Retinal pigment epithelial cell (primary cell): ENCODE results near the gene ERN2.

Experiments used
- DNase-seq: peaks from one replicate; pipeline ENCODE4 v3.0.0-alpha.2; 2010; ENCODE audit warnings: low read depth
- H3K4me3 ChIP-seq: 2 replicates; pipeline ENCODE4 v1.5.1; 2011; ENCODE audit warnings: mild to moderate bottlenecking, low read length, control low read depth, moderate library complexity
- TF ChIP-seq, protein P1 (sequence below): conservative IDR thresholded peaks from 2 replicates; pipeline ENCODE4 v1.5.1; 2011; ENCODE audit warnings: low read depth, low read length, control low read depth, inconsistent platforms

ERN2 gene

DNA sequence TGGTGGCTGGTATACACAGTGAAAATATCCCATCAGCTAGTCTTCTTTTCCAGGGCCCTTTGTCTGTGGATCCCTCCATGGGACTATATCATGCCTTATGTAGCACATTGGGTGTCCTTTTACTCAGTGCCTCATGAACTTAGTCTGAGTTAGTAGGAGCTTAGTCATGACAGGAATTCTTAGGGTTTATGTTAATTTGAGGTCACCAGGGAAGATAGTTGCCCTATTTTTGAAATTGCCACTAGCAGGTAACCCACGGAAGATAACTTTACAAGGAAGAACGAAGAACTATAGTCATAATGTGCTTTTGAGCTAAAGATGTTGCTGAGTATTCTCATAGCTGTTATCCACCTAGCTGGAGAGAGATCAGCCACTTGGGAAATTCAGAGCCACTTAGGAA lies 49.1 kb downstream of the ERN2 start:
- no peak for DNase-seq
- TF ChIP-seq, protein P1, sequence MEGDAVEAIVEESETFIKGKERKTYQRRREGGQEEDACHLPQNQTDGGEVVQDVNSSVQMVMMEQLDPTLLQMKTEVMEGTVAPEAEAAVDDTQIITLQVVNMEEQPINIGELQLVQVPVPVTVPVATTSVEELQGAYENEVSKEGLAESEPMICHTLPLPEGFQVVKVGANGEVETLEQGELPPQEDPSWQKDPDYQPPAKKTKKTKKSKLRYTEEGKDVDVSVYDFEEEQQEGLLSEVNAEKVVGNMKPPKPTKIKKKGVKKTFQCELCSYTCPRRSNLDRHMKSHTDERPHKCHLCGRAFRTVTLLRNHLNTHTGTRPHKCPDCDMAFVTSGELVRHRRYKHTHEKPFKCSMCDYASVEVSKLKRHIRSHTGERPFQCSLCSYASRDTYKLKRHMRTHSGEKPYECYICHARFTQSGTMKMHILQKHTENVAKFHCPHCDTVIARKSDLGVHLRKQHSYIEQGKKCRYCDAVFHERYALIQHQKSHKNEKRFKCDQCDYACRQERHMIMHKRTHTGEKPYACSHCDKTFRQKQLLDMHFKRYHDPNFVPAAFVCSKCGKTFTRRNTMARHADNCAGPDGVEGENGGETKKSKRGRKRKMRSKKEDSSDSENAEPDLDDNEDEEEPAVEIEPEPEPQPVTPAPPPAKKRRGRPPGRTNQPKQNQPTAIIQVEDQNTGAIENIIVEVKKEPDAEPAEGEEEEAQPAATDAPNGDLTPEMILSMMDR, result no peak

DNA sequence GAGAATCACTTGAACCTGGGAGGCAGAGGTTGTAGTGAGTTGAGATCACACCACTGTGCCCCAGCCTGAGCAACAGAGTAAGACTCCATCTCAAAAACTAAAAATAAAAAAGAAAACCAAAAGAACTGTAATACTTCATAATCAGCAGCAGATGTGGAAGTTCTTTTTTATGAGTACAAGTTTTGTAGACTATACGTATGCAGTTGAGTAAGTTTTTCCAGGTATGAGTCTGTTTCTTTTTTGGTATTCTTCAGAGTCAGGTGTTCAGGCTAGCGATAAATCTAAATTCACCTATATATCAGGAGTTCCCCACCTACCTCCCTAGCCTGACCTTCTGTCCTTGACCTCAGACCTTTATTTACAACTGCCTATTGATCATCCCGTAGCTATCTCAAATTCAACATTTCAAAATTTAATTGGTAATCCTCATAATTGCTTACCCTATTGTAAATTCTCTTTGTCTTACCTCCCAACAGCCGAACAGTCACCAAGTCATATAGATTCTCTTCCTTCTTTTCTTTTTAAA lies 61.0 kb downstream of the ERN2 start:
- TF ChIP-seq, protein P1, result no peak
- DNase-seq, result no peak
- no peak overlapping the region for H3K4me3 ChIP-seq

More for the DNA sequence above, 49.1 kb downstream of the ERN2 start:
- H3K4me3 ChIP-seq, result no peak overlapping the region

DNA sequence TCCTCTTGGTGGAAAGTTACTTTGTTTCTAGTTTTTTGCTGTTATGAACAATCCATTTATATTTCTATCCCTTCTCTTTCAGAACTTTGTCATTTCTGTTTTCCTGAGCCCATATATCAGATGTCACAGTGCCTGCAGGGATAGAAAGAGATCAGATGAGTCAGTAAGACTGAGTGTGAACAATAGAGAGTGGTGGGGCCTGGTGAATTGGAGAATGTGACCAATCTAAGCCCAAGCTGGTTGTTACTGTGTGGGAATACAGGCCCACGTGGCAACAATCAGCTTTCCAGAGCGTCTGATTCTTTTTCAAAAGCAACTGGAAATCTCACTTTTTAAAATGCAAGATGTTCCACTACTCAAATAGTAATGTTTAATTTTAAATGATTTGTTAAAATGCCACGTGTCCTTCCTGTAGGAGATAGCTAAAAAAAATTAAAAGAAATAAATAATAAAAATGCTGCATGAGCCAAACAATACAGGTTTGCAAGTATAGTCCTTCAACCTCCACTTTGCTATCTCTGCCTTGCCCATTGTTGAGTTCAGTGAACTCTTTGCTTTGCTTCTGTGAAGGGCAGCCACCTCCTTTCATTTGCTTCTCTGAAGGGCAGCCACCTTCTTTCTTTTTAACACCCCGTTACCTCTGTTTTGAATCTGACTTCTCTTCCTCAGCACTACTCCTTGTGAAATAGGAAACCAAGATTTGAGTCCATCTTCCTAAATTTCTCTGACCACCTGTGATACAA lies 62.2 kb downstream of the ERN2 start:
- DNase-seq, result no peak
- no peak overlapping the region for H3K4me3 ChIP-seq
- TF ChIP-seq, protein P1, result no peak

DNA sequence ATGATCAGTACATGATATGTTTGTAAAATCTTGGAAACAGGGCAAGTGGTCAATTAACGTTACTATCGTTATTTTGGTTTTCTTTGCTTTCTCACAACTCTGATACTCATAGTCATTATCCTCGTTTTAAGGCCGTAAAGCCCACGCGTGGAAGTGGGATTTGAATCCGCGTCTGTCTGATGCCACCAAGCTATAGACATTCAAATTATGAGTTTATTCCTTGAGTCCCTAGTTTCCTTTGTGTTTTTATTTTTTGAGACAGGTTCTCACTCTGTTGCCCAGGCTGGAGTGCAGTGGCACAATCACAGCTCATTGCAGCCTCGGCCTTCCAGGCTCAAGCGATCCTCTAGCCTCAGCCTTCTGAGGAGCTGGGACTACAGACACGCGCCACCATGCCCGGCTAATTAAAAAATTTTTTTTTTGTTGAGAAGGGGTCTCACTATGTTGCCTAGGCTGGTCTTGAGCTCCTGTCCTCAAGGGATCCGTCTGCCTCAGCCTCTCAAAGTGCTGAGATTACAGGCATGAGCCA lies 70.7 kb downstream of the ERN2 start:
- TF ChIP-seq, protein P1, result no peak
- peak overlapping the region; percentile 100 for H3K4me3 ChIP-seq
- DNase-seq, result no peak

DNA sequence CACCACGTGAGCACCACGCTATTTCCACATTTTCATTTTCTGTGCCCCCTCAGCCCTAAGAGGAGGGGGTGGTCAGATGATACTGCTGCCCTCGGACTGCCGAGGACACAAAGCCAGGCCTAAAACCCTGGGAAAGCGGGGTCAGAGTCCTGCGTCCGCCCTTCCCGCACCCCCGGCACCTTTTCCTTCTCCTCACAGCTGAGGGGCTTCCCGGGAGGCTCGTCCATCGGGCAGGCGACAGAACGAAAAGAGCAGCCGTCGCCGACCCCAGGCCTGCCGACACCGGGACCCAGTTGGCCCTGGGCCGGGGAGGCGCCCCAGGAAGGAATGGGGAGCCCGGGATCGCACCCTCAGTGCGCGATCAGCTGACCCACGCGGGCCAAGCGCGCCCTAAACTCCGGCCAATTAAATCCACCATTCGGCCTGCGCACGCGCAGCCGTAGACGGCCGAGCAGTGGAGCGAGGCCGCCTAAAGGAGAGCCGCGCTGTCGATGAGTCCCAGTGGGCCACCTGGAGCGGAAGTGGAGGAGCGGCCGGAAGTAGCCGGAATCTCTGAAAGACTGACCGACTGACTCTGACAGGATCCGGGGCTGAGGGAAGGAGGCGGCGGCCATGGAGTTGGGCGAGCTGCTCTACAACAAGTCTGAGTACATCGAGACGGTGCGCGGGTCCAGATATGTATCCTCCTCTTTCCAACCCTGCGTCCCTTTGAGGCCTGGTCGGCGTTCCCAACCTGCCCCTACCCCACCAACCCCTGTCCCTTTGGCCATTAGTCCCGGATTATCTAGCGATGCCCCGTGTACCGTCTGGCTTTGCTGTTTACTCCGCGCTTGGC lies 71.9 kb downstream of the ERN2 start, which contains the start of the genes DCTN5 and PALB2:
Gene DCTN5 (plus strand): TSS at position 536 of the 835 bp plus-strand sequence. CDS start 77 bp downstream, at position 613.
Gene PALB2 (minus strand): TSS at position 380 of the 835 bp plus-strand sequence. CDS start 153 bp downstream, at position 227.
- TF ChIP-seq, protein P1, result no peak

DNA sequence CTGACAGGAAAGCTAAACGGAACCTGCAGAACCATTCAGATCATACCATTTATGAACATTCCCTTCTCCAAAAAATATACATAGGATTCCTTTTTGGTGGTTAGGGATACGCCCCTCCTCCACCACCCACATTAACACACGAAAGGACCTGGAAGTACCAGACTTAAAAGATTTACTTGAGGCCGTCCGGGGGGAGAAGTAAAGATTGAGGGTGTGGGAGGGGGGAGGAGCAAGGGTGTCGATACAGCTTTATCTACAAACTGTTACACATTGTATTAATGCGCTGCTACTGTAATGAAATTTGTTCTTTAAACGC lies 72.4 kb downstream of the ERN2 start:
- peak overlapping the region; percentile 100 for H3K4me3 ChIP-seq
- TF ChIP-seq, protein P1, result no peak
- DNase-seq, result no peak

More for the DNA sequence above, 71.9 kb downstream of the ERN2 start, which contains the start of the genes DCTN5 and PALB2:
- DNase-seq, result peak; percentile 81
- H3K4me3 ChIP-seq, result peak within 1 kb of the TSS; percentile 100
